ENCODE measurements around the gene TULP3. TPM values are rescaled to one million over a fixed set of nuclear protein-coding genes. Genes with fewer than 3 reads are reported as not detected.

The TULP3 gene
- polyA plus RNA-seq, 4 donors, result 3.1 to 10.5 (median 5.5) TPM

DNA sequence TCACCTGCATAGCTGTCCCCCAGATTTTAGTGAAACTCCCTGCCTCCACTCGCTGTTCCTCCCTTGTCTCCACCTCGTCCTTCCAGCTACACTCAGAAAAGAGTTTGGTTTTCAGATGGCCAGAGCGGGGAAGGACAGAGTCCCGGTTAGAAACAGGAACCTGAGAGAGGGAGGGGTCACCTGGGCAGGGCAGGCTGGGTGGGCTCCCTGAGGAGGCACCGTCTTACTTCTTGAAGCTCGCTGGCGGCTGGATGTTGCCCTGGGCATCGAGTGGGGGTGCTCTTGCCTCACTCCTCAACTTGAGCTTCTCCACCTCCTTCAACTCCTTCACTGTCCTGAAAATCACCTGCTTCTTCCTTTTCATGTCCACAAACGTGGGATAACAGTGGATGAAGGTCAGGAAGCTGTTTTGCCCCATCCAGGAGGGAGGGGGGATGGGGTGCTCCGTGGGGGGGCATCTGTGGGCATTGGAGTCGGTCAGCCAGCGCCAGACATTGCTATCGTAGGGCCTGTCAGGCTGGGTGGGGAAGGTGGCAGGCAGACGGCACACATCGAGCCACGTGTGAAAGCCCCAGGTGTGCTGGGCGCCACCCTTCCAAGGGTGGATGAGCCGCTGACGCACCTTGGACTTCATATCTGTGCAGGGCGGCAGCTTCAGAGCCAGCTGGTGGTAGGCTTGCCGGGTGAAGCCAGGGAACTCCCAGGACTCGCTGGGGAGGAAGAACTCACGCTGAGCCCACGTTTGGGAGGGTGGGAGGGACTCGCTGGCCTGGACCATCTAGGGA, 35.8 kb upstream of the TULP3 start:
- Histone ChIP-seq H3K36me3 (ENCODE audit: control insufficient read depth in 3 of 3, insufficient read depth in 2 of 3, low read depth in 1 of 3, low read length in 3 of 3) (peaks cover 0 to 21% (median 0%) of the 10 kb centered on the region in 3 donors), H3K9me3 (ENCODE audit: control insufficient read depth in 2 of 2, insufficient read depth in 1 of 2, low read depth in 1 of 2, low read length in 1 of 2) (no peaks in the 10 kb centered on the region), H3K27me3 (ENCODE audit: control insufficient read depth in 3 of 3, insufficient read depth in 3 of 3, low read length in 3 of 3) (no peaks in the 10 kb centered on the region), H3K4me1 (ENCODE audit: control insufficient read depth in 3 of 3, insufficient read depth in 2 of 3, low read depth in 1 of 3, low read length in 2 of 3) (peaks cover 0 to 42% (median 3%) of the 10 kb centered on the region in 3 donors), H3K4me3 (ENCODE audit: low read depth in 1 of 3, low read length in 3 of 3) (no peak overlapping the region), H3K27ac (ENCODE audit: low read depth in 1 of 3, low read length in 2 of 3) (peak overlapping the region; percentile 68 to 72 (median 70))
- DNase-seq (peak; percentile 96 to 97), FAIRE-seq (no peak)
- WGBS, 3 donors, result 33 to 66% (median 39%) methylated on average over 21 to 25 of the region's 25 CpGs

DNA sequence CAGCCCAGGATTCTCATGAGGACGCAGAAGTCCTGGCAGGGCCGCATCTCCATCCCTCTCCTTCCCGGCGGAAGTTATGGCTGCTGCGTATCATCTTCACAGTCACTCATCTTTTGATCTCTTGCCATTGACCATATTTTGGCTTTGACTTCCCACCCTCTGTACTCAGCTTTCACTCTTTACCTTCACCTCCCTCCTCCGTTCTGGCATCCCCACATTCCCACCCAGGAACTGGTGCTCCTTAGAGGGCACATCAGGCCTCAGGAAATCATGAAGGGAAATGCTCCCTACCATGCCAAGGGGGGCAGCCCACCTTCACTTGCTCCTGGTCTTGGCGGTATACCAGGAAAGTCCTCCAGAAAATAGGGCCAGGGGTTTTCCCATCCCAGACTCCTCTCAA, 35.1 kb upstream of the TULP3 start:
- no peak for FAIRE-seq
- peak overlapping the region in 1 of 3 donors; percentile 46 for H3K27ac ChIP-seq (ENCODE audit: low read depth in 1 of 3, low read length in 2 of 3)
- H3K9me3 ChIP-seq (ENCODE audit: control insufficient read depth in 2 of 2, insufficient read depth in 1 of 2, low read depth in 1 of 2, low read length in 1 of 2), result no peaks in the 10 kb centered on the region
- H3K36me3 ChIP-seq (ENCODE audit: control insufficient read depth in 3 of 3, insufficient read depth in 2 of 3, low read depth in 1 of 3, low read length in 3 of 3), result peaks cover 0 to 23% (median 0%) of the 10 kb centered on the region in 3 donors
- peaks cover 0 to 39% (median 3%) of the 10 kb centered on the region in 3 donors for H3K4me1 ChIP-seq (ENCODE audit: control insufficient read depth in 3 of 3, insufficient read depth in 2 of 3, low read depth in 1 of 3, low read length in 2 of 3)
- no peak overlapping the region for H3K4me3 ChIP-seq (ENCODE audit: low read depth in 1 of 3, low read length in 3 of 3)
- DNase-seq, result no peak
- no peaks in the 10 kb centered on the region for H3K27me3 ChIP-seq (ENCODE audit: control insufficient read depth in 3 of 3, insufficient read depth in 3 of 3, low read length in 3 of 3)
- 25 to 78% (median 39%) methylated on average over 7 of the region's 7 CpGs for WGBS, 3 donors

- no peak overlapping the region for H3K4me3 ChIP-seq (ENCODE audit: low read depth in 1 of 3, low read length in 3 of 3)
- H3K4me1 ChIP-seq (ENCODE audit: control insufficient read depth in 3 of 3, insufficient read depth in 2 of 3, low read depth in 1 of 3, low read length in 2 of 3), result peaks cover 0 to 39% (median 3%) of the 10 kb centered on the region in 3 donors
- WGBS, 3 donors, result 73 to 82% (median 81%) methylated on average over 3 of the region's 3 CpGs
- no peak overlapping the region for H3K27ac ChIP-seq (ENCODE audit: low read depth in 1 of 3, low read length in 2 of 3)
- FAIRE-seq (no peak), DNase-seq (no peak)
- peaks cover 0 to 23% (median 0%) of the 10 kb centered on the region in 3 donors for H3K36me3 ChIP-seq (ENCODE audit: control insufficient read depth in 3 of 3, insufficient read depth in 2 of 3, low read depth in 1 of 3, low read length in 3 of 3)
- no peaks in the 10 kb centered on the region for H3K27me3 ChIP-seq (ENCODE audit: control insufficient read depth in 3 of 3, insufficient read depth in 3 of 3, low read length in 3 of 3)
- no peaks in the 10 kb centered on the region for H3K9me3 ChIP-seq (ENCODE audit: control insufficient read depth in 2 of 2, insufficient read depth in 1 of 2, low read depth in 1 of 2, low read length in 1 of 2)
These were observed 34.6 kb upstream of the TULP3 start for GRCh38 chr12:2856051-2856450.

- Histone ChIP-seq H3K36me3 (ENCODE audit: control insufficient read depth in 3 of 3, insufficient read depth in 2 of 3, low read depth in 1 of 3, low read length in 3 of 3) (peaks cover 0 to 23% (median 0%) of the 10 kb centered on the region in 3 donors), H3K27me3 (ENCODE audit: control insufficient read depth in 3 of 3, insufficient read depth in 3 of 3, low read length in 3 of 3) (no peaks in the 10 kb centered on the region), H3K4me1 (ENCODE audit: control insufficient read depth in 3 of 3, insufficient read depth in 2 of 3, low read depth in 1 of 3, low read length in 2 of 3) (peaks cover 0 to 39% (median 3%) of the 10 kb centered on the region in 3 donors), H3K4me3 (ENCODE audit: low read depth in 1 of 3, low read length in 3 of 3) (no peak within 1 kb of the TSS), H3K27ac (ENCODE audit: low read depth in 1 of 3, low read length in 2 of 3) (peak within 1 kb of the TSS in 1 of 3 donors; percentile 26), H3K9me3 (ENCODE audit: control insufficient read depth in 2 of 2, insufficient read depth in 1 of 2, low read depth in 1 of 2, low read length in 1 of 2) (no peaks in the 10 kb centered on the region)
- no peak for FAIRE-seq
- WGBS, 3 donors, result 34 to 78% (median 58%) methylated on average over 3 of the region's 3 CpGs
- DNase-seq, result peak in 1 of 2 donors; percentile 62
These were observed 33.7 kb upstream of the TULP3 start, which contains the start of gene TEX52 for GRCh38 chr12:2857021-2857431. TEX52 (minus strand) TSS chr12:2857039; CDS start chr12:2857026, 13 bp downstream.

- WGBS, 3 donors, result 63 to 87% (median 77%) methylated on average over 7 of the region's 7 CpGs
- H3K36me3 ChIP-seq (ENCODE audit: control insufficient read depth in 3 of 3, insufficient read depth in 2 of 3, low read depth in 1 of 3, low read length in 3 of 3), result peaks cover 0 to 23% (median 0%) of the 10 kb centered on the region in 3 donors
- no peak for FAIRE-seq
- no peak for DNase-seq
- H3K27ac ChIP-seq (ENCODE audit: low read depth in 1 of 3, low read length in 2 of 3), result no peak overlapping the region
- H3K4me3 ChIP-seq (ENCODE audit: low read depth in 1 of 3, low read length in 3 of 3), result no peak overlapping the region
- H3K27me3 ChIP-seq (ENCODE audit: control insufficient read depth in 3 of 3, insufficient read depth in 3 of 3, low read length in 3 of 3), result no peaks in the 10 kb centered on the region
- peaks cover 0 to 39% (median 3%) of the 10 kb centered on the region in 3 donors for H3K4me1 ChIP-seq (ENCODE audit: control insufficient read depth in 3 of 3, insufficient read depth in 2 of 3, low read depth in 1 of 3, low read length in 2 of 3)
- H3K9me3 ChIP-seq (ENCODE audit: control insufficient read depth in 2 of 2, insufficient read depth in 1 of 2, low read depth in 1 of 2, low read length in 1 of 2), result no peaks in the 10 kb centered on the region
These were observed 33.1 kb upstream of the TULP3 start for GRCh38 chr12:2857576-2857975.

GRCh38 chr12:2858334-2858733, 32.4 kb upstream of the TULP3 start:
- no peak for FAIRE-seq
- Histone ChIP-seq H3K27ac (ENCODE audit: low read depth in 1 of 3, low read length in 2 of 3) (no peak overlapping the region), H3K9me3 (ENCODE audit: control insufficient read depth in 2 of 2, insufficient read depth in 1 of 2, low read depth in 1 of 2, low read length in 1 of 2) (no peaks in the 10 kb centered on the region), H3K4me3 (ENCODE audit: low read depth in 1 of 3, low read length in 3 of 3) (no peak overlapping the region), H3K4me1 (ENCODE audit: control insufficient read depth in 3 of 3, insufficient read depth in 2 of 3, low read depth in 1 of 3, low read length in 2 of 3) (peaks cover 0 to 39% (median 3%) of the 10 kb centered on the region in 3 donors), H3K36me3 (ENCODE audit: control insufficient read depth in 3 of 3, insufficient read depth in 2 of 3, low read depth in 1 of 3, low read length in 3 of 3) (peaks cover 0 to 25% (median 2%) of the 10 kb centered on the region in 3 donors), H3K27me3 (ENCODE audit: control insufficient read depth in 3 of 3, insufficient read depth in 3 of 3, low read length in 3 of 3) (no peaks in the 10 kb centered on the region)
- no peak for DNase-seq
- WGBS, 3 donors, result 75 to 93% (median 77%) methylated on average over 2 of the region's 2 CpGs

GRCh38 chr12:2858944-2859421, 31.7 kb upstream of the TULP3 start:
- FAIRE-seq, result no peak
- whole genome bisulfite sequencing, 3 donors, result 86 to 96% (median 92%) methylated on average over 12 of the region's 12 CpGs
- no peak overlapping the region for H3K27ac ChIP-seq (ENCODE audit: low read depth in 1 of 3, low read length in 2 of 3)
- H3K27me3 ChIP-seq (ENCODE audit: control insufficient read depth in 3 of 3, insufficient read depth in 3 of 3, low read length in 3 of 3), result no peaks in the 10 kb centered on the region
- H3K4me3 ChIP-seq (ENCODE audit: low read depth in 1 of 3, low read length in 3 of 3), result no peak overlapping the region
- no peak for DNase-seq
- H3K4me1 ChIP-seq (ENCODE audit: control insufficient read depth in 3 of 3, insufficient read depth in 2 of 3, low read depth in 1 of 3, low read length in 2 of 3), result peaks cover 0 to 37% (median 3%) of the 10 kb centered on the region in 3 donors
- peaks cover 1 to 28% (median 2%) of the 10 kb centered on the region in 3 donors for H3K36me3 ChIP-seq (ENCODE audit: control insufficient read depth in 3 of 3, insufficient read depth in 2 of 3, low read depth in 1 of 3, low read length in 3 of 3)
- no peaks in the 10 kb centered on the region for H3K9me3 ChIP-seq (ENCODE audit: control insufficient read depth in 2 of 2, insufficient read depth in 1 of 2, low read depth in 1 of 2, low read length in 1 of 2)

- H3K4me3 ChIP-seq (ENCODE audit: low read depth in 1 of 3, low read length in 3 of 3), result no peak overlapping the region
- FAIRE-seq (no peak), DNase-seq (no peak)
- H3K36me3 ChIP-seq (ENCODE audit: control insufficient read depth in 3 of 3, insufficient read depth in 2 of 3, low read depth in 1 of 3, low read length in 3 of 3), result peaks cover 2 to 39% (median 2%) of the 10 kb centered on the region in 3 donors
- no peak overlapping the region for H3K27ac ChIP-seq (ENCODE audit: low read depth in 1 of 3, low read length in 2 of 3)
- no peaks in the 10 kb centered on the region for H3K9me3 ChIP-seq (ENCODE audit: control insufficient read depth in 2 of 2, insufficient read depth in 1 of 2, low read depth in 1 of 2, low read length in 1 of 2)
- peaks cover 0 to 27% (median 3%) of the 10 kb centered on the region in 3 donors for H3K4me1 ChIP-seq (ENCODE audit: control insufficient read depth in 3 of 3, insufficient read depth in 2 of 3, low read depth in 1 of 3, low read length in 2 of 3)
- H3K27me3 ChIP-seq (ENCODE audit: control insufficient read depth in 3 of 3, insufficient read depth in 3 of 3, low read length in 3 of 3), result no peaks in the 10 kb centered on the region
These were observed 30.5 kb upstream of the TULP3 start for GRCh38 chr12:2860170-2860569.
